Mononuclear cell (primary cell): Measurements from ENCODE around the gene PLCL1. TPM values are rescaled to one million over a fixed set of nuclear protein-coding genes. Genes with fewer than 3 reads are reported as not detected.

Experiments used
- H3K27me3 ChIP-seq: 2 replicates; pipeline ENCODE4 v1.6.0; 2011; ENCODE audit warnings: low read length, control low read depth; ENCODE audit not compliant: insufficient read depth
- H3K4me1 ChIP-seq: 2 replicates; pipeline ENCODE4 v1.5.1; 2011; ENCODE audit warnings: mild to moderate bottlenecking, low read length, control low read depth; ENCODE audit not compliant: insufficient read depth
- H3K4me3 ChIP-seq: 2 replicates; pipeline ENCODE4 v1.5.1; 2011; ENCODE audit warnings: mild to moderate bottlenecking, low read length, moderate library complexity
- H3K9me3 ChIP-seq: 2 replicates; pipeline ENCODE4 v1.5.1; 2011; ENCODE audit warnings: low read depth, mild to moderate bottlenecking, control low read depth, low read length
- total RNA-seq: library from RNA; depleted of rRNA; stranded (reverse); fragments of >200 nt; gene quantifications from one replicate; pipeline ENCODE4 v1.2.3, GENCODE V29; 2012

PLCL1 gene
- total RNA-seq, 1 donor: 23.4 TPM

GRCh38 chr2:197908990-197909776 is 104.8 kb downstream of the PLCL1 start:
- Histone ChIP-seq H3K9me3 (no peaks in the 10 kb centered on the region), H3K4me1 (peaks cover 3% of the 10 kb centered on the region), H3K27me3 (peaks cover 6% of the 10 kb centered on the region), H3K4me3 (no peak overlapping the region)

GRCh38 chr2:197911667-197912066 is 107.3 kb downstream of the PLCL1 start:
- Histone ChIP-seq H3K4me3 (no peak overlapping the region), H3K9me3 (no peaks in the 10 kb centered on the region), H3K27me3 (peaks cover 6% of the 10 kb centered on the region), H3K4me1 (peaks cover 12% of the 10 kb centered on the region)

- H3K27me3 ChIP-seq: peaks cover 6% of the 10 kb centered on the region
- peaks cover 12% of the 10 kb centered on the region for H3K4me1 ChIP-seq
- no peak overlapping the region for H3K4me3 ChIP-seq
- H3K9me3 ChIP-seq: no peaks in the 10 kb centered on the region
These were observed 108.7 kb downstream of the PLCL1 start for GRCh38 chr2:197913084-197913483.

GRCh38 chr2:197914778-197915177 is 110.4 kb downstream of the PLCL1 start:
- Histone ChIP-seq H3K4me3 (no peak overlapping the region), H3K27me3 (no peaks in the 10 kb centered on the region), H3K4me1 (peaks cover 12% of the 10 kb centered on the region), H3K9me3 (no peaks in the 10 kb centered on the region)

GRCh38 chr2:197915548-197916265 is 111.3 kb downstream of the PLCL1 start:
- no peak overlapping the region for H3K4me3 ChIP-seq
- no peaks in the 10 kb centered on the region for H3K9me3 ChIP-seq
- H3K27me3 ChIP-seq: no peaks in the 10 kb centered on the region
- H3K4me1 ChIP-seq: peaks cover 12% of the 10 kb centered on the region

- H3K4me3 ChIP-seq: no peak overlapping the region
- H3K9me3 ChIP-seq: no peaks in the 10 kb centered on the region
- peaks cover 12% of the 10 kb centered on the region for H3K4me1 ChIP-seq
- H3K27me3 ChIP-seq: no peaks in the 10 kb centered on the region
These were observed 115.1 kb downstream of the PLCL1 start for GRCh38 chr2:197919487-197919886.

- no peaks in the 10 kb centered on the region for H3K9me3 ChIP-seq
- no peaks in the 10 kb centered on the region for H3K27me3 ChIP-seq
- peaks cover 12% of the 10 kb centered on the region for H3K4me1 ChIP-seq
- H3K4me3 ChIP-seq: no peak overlapping the region
These were observed 115.7 kb downstream of the PLCL1 start for GRCh38 chr2:197920088-197920487.

- H3K4me3 ChIP-seq: no peak overlapping the region
- peaks cover 7% of the 10 kb centered on the region for H3K4me1 ChIP-seq
- no peaks in the 10 kb centered on the region for H3K27me3 ChIP-seq
- H3K9me3 ChIP-seq: no peaks in the 10 kb centered on the region
These were observed 116.3 kb downstream of the PLCL1 start for GRCh38 chr2:197920592-197921201.

GRCh38 chr2:197924483-197924882 is 120.1 kb downstream of the PLCL1 start:
- no peaks in the 10 kb centered on the region for H3K4me1 ChIP-seq
- no peaks in the 10 kb centered on the region for H3K9me3 ChIP-seq
- H3K4me3 ChIP-seq: no peak overlapping the region
- no peaks in the 10 kb centered on the region for H3K27me3 ChIP-seq

GRCh38 chr2:197925204-197925603 is 120.8 kb downstream of the PLCL1 start:
- H3K4me3 ChIP-seq: no peak overlapping the region
- no peaks in the 10 kb centered on the region for H3K4me1 ChIP-seq
- no peaks in the 10 kb centered on the region for H3K27me3 ChIP-seq
- no peaks in the 10 kb centered on the region for H3K9me3 ChIP-seq

- Histone ChIP-seq H3K4me3 (no peak overlapping the region), H3K4me1 (no peaks in the 10 kb centered on the region), H3K27me3 (no peaks in the 10 kb centered on the region), H3K9me3 (no peaks in the 10 kb centered on the region)
These were observed 121.6 kb downstream of the PLCL1 start for GRCh38 chr2:197925976-197926375.

GRCh38 chr2:197926673-197927072 is 122.3 kb downstream of the PLCL1 start:
- H3K4me1 ChIP-seq: no peaks in the 10 kb centered on the region

GRCh38 chr2:197927994-197928393 is 123.6 kb downstream of the PLCL1 start:
- Histone ChIP-seq H3K4me3 (no peak overlapping the region), H3K27me3 (no peaks in the 10 kb centered on the region), H3K4me1 (no peaks in the 10 kb centered on the region), H3K9me3 (no peaks in the 10 kb centered on the region)

More at GRCh38 chr2:197926673-197927072, 122.3 kb downstream of the PLCL1 start:
- H3K27me3 ChIP-seq: no peaks in the 10 kb centered on the region
- H3K4me3 ChIP-seq: no peak overlapping the region
- H3K9me3 ChIP-seq: no peaks in the 10 kb centered on the region

GRCh38 chr2:197929008-197929885 is 124.9 kb downstream of the PLCL1 start:
- Histone ChIP-seq H3K27me3 (no peaks in the 10 kb centered on the region), H3K4me1 (no peaks in the 10 kb centered on the region), H3K9me3 (no peaks in the 10 kb centered on the region), H3K4me3 (no peak overlapping the region)

- Histone ChIP-seq H3K4me1 (no peaks in the 10 kb centered on the region), H3K9me3 (no peaks in the 10 kb centered on the region), H3K4me3 (no peak overlapping the region), H3K27me3 (no peaks in the 10 kb centered on the region)
These were observed 125.5 kb downstream of the PLCL1 start for GRCh38 chr2:197929886-197930227.
